ENCODE measurements around the gene B3GALT4.

B3GALT4 gene

DNA sequence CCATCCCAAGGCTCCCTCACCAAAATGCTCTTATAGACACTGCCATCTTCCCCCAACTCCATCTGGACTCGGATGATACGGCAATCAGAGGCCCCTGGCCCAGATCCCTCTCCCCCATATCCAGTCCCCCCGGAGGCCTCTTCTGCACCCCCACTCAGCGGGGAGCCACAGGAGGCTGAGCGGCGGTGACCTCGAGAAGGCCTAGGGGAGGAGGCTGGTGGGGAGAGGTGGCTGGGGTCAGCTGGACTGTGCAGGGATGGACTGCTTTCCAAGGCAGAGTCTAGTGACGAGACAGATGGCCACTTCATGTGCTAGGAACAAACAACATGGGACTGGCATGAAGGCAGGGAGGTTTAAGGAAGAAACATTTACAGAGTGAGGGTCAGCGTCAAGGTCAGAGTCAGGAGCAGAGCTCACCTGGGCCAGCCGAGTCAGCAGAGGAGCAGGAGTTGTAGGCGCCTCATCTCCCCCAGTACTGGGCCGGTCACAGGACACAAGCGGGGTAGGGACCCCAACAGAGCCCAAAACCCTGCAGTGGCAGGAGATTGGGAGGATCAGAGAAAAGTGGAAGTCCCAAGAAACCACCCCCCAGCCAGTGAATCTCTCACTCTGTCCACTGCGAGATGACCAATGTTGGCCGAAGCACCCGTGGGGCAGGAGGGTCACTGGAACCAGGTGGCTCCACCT lies 16.2 kb downstream of the B3GALT4 start:
- DNase-seq (ENCODE audit: low spot score), result no peak

DNA sequence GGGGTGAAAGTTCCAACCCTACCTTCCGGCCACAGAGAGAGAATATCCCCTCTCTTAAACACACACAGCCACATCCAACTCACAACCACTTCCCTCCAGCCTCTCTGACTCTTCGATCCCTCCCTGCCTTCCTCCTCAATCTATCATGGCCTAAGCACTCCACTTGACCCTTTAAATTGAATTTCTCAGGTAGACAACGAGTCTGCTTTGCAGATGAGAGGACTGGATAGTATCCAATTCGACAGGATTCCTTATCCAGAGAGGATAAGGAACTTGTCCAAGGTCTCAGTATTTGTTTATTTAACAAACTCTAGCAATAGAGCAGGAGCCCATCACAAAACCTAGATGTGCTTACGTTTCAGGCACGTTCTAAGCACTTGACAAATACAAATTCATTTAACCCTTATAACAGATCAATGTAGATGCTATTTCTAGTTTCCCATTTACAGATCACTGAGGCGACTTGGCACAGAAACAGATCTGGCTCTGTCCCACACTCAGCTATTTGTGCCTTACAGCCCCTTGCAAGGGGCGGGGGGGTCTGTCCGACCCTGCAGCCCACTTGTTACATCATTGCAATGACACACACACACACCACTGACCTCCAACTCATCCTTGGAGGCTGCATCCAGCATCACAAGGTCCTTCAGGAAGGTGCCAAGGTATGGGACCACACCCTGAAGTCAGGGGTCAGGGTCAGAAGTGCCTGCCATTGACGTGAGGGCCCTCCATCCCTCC lies 17.3 kb downstream of the B3GALT4 start:
- no peak for DNase-seq (ENCODE audit: low spot score)

DNA sequence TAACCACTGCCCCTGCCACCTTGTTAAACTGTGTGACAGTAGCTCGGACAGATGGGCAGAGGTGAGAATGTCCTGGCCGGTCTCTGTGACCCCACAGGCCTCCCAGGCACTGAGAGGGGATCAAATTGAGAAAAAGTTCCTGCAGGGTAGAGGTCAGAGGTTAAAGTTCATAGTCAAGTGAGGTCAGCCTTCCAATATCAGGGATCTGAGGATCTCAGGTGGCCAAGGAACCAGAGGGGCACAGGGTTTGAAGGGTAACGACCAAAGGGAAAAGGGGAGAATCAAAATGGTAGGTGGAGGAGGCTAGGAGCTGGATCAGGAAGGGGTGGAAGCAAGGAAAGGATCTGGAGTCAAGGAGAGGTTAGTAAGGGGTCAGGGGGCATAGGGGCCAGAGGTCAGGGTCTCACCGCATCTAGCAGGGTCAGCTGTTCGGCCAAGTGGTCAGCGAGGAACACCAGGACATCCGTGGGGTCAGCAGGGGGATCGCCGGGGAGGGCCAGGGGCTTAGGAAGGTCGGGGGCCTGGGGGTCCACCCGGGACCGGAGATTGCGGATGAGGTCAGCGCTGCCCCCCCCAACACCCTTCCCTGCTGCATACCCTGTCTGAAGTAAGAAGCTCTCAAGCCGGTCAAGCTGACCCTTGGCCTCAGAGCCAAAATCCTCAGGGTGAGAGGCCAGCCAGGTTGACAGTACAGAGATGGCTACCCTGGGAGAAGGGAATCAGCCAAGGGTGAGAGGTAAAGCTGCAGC lies 18.9 kb downstream of the B3GALT4 start:
- DNase-seq (ENCODE audit: low spot score), result no peak

GRCh38 chr6:33296797-33297405 lies 20.0 kb downstream of the B3GALT4 start:
- DNase-seq (ENCODE audit: low spot score), result no peak

DNA sequence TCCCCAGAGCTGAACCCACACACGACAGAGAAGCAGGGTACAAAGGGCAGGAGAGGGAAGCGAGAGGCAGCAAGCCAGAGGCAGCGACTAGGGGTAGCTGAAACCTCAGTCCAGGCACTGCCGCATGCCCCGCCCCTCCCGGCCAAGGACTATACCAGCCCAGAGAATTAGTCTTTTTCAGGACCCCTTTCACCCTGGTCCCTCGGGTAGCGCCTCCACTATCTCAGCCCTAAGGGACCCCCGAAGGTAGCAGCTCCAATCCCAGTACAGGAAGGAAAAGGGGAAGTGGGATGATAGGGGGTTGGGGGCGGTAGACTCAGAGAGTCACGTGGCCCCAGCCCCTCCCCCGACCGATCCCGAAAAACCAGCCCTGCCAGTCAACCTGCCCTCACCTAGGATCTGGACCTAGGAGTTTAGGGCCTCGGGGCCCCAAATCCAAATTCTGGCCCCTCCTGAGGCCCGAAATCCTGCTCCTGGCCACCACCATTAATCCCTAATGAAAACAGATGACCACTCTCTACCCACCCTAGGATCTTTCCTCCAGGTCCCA lies 20.6 kb downstream of the B3GALT4 start:
- DNase-seq (ENCODE audit: low spot score), result no peak

GRCh38 chr6:33297956-33298772 lies 21.2 kb downstream of the B3GALT4 start:
- peak; percentile 92 for DNase-seq (ENCODE audit: low spot score)

GRCh38 chr6:33298773-33299236 lies 21.9 kb downstream of the B3GALT4 start, which contains the start of gene RGL2:
RGL2 (minus strand) TSS chr6:33298942; CDS start chr6:33298610, 332 bp downstream.
- peak; percentile 72 for DNase-seq (ENCODE audit: low spot score)

DNA sequence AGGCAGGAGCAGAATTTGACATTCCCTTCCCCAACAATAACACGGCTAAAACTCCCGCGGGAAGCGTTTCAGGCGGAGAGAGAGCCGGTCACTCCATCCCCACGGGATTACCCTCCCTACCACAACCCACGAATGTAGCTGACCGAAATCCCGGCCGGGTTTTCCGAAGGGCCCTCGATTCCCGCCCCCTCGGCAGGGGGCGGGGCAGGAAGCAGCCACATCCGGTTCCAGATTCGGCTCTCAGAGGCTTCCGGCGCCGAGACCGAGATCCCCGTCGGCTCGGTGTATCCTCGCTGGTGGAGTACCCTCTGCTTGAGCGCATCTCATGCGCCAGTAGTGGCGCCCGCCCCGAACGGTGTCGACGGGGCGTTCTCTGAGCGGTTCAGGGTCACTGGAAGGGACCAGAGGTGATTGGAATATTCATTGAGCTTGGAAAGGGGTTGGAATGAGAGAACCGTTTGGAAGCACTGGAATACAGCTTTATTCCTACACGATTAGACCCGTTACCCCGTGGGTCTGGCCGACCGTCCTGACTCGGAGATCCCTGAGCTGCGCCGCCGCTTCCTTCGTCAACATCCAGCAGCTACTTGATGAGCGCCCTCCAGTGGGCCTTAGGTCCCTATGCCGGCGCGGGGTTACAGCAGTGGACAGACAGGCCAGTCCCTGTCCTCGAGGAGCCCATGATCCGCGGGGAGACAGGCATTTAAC lies 22.5 kb downstream of the B3GALT4 start:
- peak; percentile 94 for DNase-seq (ENCODE audit: low spot score)

- DNase-seq (ENCODE audit: low spot score), result no peak
These were observed 25.0 kb downstream of the B3GALT4 start for GRCh38 chr6:33301877-33302276.

DNA sequence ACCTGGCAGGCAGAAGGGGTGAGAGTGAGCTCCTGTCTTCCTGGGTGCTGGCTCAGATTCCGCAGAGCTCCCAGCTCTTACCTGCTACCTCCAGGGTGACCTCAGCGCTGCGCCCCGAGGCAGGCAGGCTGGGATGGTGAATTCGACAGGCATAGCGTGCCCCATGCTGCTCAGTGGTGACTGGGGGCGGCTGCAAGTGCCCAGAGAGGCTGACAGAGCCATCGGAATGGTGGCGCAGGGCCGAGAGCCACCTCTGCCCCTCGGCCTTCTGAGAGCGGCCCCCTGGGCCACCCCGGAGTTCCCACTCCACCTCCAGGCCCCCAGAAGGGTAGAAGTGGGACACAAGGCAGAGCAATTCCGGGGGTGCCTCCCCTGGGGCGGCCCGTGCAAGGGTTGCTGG lies 27.3 kb downstream of the B3GALT4 start:
- DNase-seq (ENCODE audit: low spot score), result no peak

GRCh38 chr6:33305052-33305451 lies 28.1 kb downstream of the B3GALT4 start:
- DNase-seq (ENCODE audit: low spot score), result no peak

DNA sequence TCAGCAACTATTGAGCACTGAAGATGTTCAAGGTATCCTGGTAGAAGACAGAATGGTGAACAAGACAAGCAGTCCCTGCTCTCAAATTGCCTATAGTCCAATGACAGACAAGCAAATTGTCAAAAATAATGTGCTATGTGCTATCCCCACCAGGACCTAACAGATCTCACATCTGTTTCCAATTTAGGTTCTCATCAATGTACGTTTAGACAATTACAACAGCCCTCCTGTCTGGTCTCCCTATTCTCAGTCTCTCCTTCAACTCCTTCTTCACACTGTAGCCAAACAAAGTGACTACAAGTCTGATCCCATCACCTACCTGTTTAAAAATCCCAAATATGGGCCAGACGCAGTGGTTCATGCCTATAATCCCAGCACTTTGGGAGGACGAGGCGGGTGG lies 29.4 kb downstream of the B3GALT4 start:
- no peak for DNase-seq (ENCODE audit: low spot score)

GRCh38 chr6:33312361-33313104 lies 35.6 kb downstream of the B3GALT4 start:
- DNase-seq (ENCODE audit: low spot score), result peak; percentile 86

GRCh38 chr6:33313105-33313708 lies 36.3 kb downstream of the B3GALT4 start:
- DNase-seq (ENCODE audit: low spot score), result peak; percentile 44

- DNase-seq (ENCODE audit: low spot score), result peak; percentile 91
These were observed 37.0 kb downstream of the B3GALT4 start, which contains the start of gene TAPBP for GRCh38 chr6:33313709-33314514. TAPBP (minus strand) TSS chr6:33314078; CDS start chr6:33314041, 37 bp downstream.

DNA sequence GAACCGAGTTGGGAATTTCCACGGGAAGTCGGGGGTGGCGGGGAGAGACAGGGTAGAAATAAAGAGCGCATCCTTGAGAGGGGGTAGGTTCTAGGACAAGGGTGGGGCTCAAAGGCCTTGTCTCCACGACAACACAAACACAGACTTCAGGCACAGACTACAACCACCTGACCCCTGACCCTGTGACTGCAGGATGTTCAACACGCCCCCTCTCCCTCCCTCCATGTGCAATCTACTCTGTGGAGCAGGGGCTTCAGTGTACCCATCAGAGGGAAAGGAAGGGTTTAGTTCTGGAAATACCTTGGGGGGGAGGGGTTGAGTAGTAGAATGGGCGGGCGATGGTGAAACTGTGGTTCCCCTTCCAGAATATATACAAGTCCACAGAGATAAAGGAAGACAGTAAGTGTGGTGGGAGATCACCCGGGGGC lies 37.6 kb downstream of the B3GALT4 start:
- peak; percentile 91 for DNase-seq (ENCODE audit: low spot score)

DNA sequence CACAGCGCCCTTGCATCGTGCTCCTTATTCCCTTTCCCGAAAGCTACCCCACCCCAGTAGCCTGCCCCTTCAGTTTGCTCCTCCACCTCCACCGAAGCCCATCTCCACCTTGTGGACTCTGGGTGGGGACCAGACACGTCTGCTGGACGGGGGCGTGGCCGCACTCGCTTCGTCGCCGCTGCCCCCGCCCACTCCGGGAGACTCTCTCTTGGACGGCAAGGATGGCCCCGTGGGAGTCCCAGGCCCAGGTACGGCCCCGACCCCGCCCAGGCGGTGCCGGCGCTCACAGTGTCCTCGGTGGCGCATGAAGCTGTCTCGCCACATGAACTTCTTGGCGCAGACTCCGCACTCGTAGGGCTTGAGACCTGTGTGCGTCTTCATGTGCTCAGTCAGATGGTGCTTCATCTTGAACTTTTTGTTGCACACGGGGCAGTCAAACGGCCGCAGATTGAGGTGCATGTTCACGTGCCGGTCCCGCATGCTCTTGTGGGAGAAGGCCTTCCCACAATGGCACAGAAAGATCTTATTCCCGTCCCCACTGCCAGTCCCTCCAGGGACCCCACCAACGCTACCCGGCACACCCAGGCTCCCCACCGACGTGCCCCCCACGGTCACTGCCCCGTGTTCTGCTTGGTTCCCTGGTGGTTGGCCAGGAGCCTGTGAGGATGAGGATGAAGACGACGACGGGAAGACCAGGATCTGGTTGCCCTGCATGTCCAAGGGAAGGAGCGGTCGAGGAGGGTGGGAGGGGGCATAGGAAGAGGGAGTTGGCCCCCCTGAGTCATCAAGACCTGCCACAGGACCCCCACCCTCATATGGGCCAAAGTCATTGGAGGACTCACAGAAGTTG lies 38.2 kb downstream of the B3GALT4 start:
- peak; percentile 37 for DNase-seq (ENCODE audit: low spot score)
